A549 (cell line): ENCODE measurements around the gene LILRA6. TPM values are rescaled to one million over a fixed set of nuclear protein-coding genes. Genes with fewer than 3 reads are reported as not detected.

Experiments used
- ATAC-seq, 2 experiments: fragments of 200-7000 bp in 1 of 2; fragments of >200 bp in 1 of 2; cut with Nextera tagmentation in 1 of 2; cut with Tn5 transposase in 1 of 2; 3 replicates each; pipeline versions ENCODE4 v1.8.0 to v1.9.1; 2018 to 2020; ENCODE audit warnings: mild to moderate bottlenecking in 1 of 2, moderate library complexity in 1 of 2
- CTCF ChIA-PET: fragments of 300-600 bp; sonication (Branson Sonifier 250); formaldehyde crosslinking; extraction: SDS; loops from one replicate; lab custom pipeline; 2021; ENCODE audit warnings: antibody characterized with exemption, inconsistent platforms; lab: Yijun Ruan, JAX
- POLR2A ChIA-PET: fragments of 350-600 bp; formaldehyde crosslinking; extraction: SDS; loops from one replicate; lab custom pipeline; 2021; ENCODE audit warnings: antibody characterized with exemption, inconsistent platforms; lab: Yijun Ruan, JAX
- DNase-seq, 2 experiments: peaks; one replicate each; pipeline versions ENCODE4 v3.0.0 to v3.0.0-alpha.2; 2011 to 2016; ENCODE audit warnings: low read depth in 1 of 2, low spot score in 1 of 2
- FAIRE-seq: peaks from 2 replicates; lab custom pipeline; 2011; peaks lifted over from hg19 to GRCh38; lab: Jason Lieb, UNC
- H3K27ac ChIP-seq, 2 experiments: fragments of >200 bp; sonication (Bioruptor Twin); formaldehyde crosslinking; 3 replicates each; pipeline ENCODE4 v1.5.1; 2016 to 2017
- H3K4me1 ChIP-seq: fragments of >200 bp; sonication (Bioruptor Twin); formaldehyde crosslinking; 3 replicates; pipeline ENCODE4 v1.6.1; 2016
- H3K4me2 ChIP-seq: fragments of >200 bp; sonication (Bioruptor Twin); formaldehyde crosslinking; 3 replicates; pipeline ENCODE4 v1.6.1; 2016
- H3K4me3 ChIP-seq: fragments of >200 bp; sonication (Bioruptor Twin); formaldehyde crosslinking; 3 replicates; pipeline ENCODE4 v1.5.1; 2016
- H3K9me3 ChIP-seq: fragments of >200 bp; sonication (Bioruptor Twin); formaldehyde crosslinking; 3 replicates; pipeline ENCODE4 v1.6.1; 2016
- BHLHE40 ChIP-seq: IDR thresholded peaks from 2 replicates; pipeline ENCODE4 v1.6.1; 2012; ENCODE audit warnings: low read depth, low read length, inconsistent platforms
- CBX2 ChIP-seq: fragments of 200-600 bp; sonication (generic); IDR thresholded peaks from 2 replicates; pipeline ENCODE4 v1.6.1; 2016; ENCODE audit warnings: low read depth, mild to moderate bottlenecking, borderline replicate concordance
- CBX8 ChIP-seq: fragments of 200-600 bp; sonication (generic); IDR thresholded peaks from 2 replicates; pipeline ENCODE4 v1.6.1; 2016
- CHD4 ChIP-seq: fragments of 200-600 bp; sonication (generic); IDR thresholded peaks from 2 replicates; pipeline ENCODE4 v1.6.1; 2016; ENCODE audit warnings: antibody characterized with exemption, mild to moderate bottlenecking, borderline replicate concordance
- CTCF ChIP-seq: fragments of >200 bp; sonication (Bioruptor Twin); formaldehyde crosslinking; IDR thresholded peaks from 3 replicates; pipeline ENCODE4 v1.5.1; 2016
- EHF ChIP-seq: fragments of 250-450 bp; sonication (Bioruptor Pico); IDR thresholded peaks from 2 replicates; pipeline ENCODE4 v1.5.0; 2020; ENCODE audit warnings: mild to moderate bottlenecking
- EHMT2 ChIP-seq: fragments of 200-600 bp; sonication (generic); IDR thresholded peaks from 2 replicates; pipeline ENCODE4 v1.6.1; 2016; ENCODE audit warnings: antibody characterized with exemption, low read depth, mild to moderate bottlenecking, moderate library complexity
- FOXS1 ChIP-seq: fragments of 250-450 bp; sonication (Bioruptor Pico); IDR thresholded peaks from 2 replicates; pipeline ENCODE4 v1.5.0; 2020; ENCODE audit warnings: mild to moderate bottlenecking, moderate library complexity
- HDAC2 ChIP-seq: fragments of 200-600 bp; sonication (generic); IDR thresholded peaks from 2 replicates; pipeline ENCODE4 v1.6.1; 2016
- HES2 ChIP-seq: fragments of >200 bp; sonication (Bioruptor Twin); formaldehyde crosslinking; IDR thresholded peaks from 2 replicates; pipeline ENCODE4 v1.6.1; 2016
- HEYL ChIP-seq: fragments of 250-450 bp; sonication (Bioruptor Pico); IDR thresholded peaks from 2 replicates; pipeline ENCODE4 v1.8.0; 2021; ENCODE audit warnings: mild to moderate bottlenecking, moderate library complexity
- HOXB5 ChIP-seq: fragments of 250-450 bp; sonication (Bioruptor Pico); IDR thresholded peaks from 2 replicates; pipeline ENCODE4 v1.5.0; 2020; ENCODE audit warnings: mild to moderate bottlenecking, moderate library complexity
- JUN ChIP-seq, 2 experiments: fragments of >200 bp; sonication (Bioruptor Twin); formaldehyde crosslinking; IDR thresholded peaks; 2 replicates in 1 of 2; 3 replicates in 1 of 2; pipeline ENCODE4 v1.6.1; 2016 to 2017
- JUNB ChIP-seq: fragments of >200 bp; sonication (Bioruptor Twin); formaldehyde crosslinking; IDR thresholded peaks from 2 replicates; pipeline ENCODE4 v1.6.1; 2016
- KDM5A ChIP-seq: fragments of 200-600 bp; sonication (generic); IDR thresholded peaks from 2 replicates; pipeline ENCODE4 v1.6.1; 2016; ENCODE audit warnings: antibody characterized with exemption, mild to moderate bottlenecking
- MAX ChIP-seq: IDR thresholded peaks from 2 replicates; pipeline ENCODE4 v1.6.1; 2012
- MAZ ChIP-seq: fragments of 150-350 bp; IDR thresholded peaks from 2 replicates; pipeline ENCODE4 v1.6.1; 2014; ENCODE audit warnings: antibody characterized with exemption, low read depth, low read length, borderline replicate concordance
- MYC ChIP-seq: IDR thresholded peaks from 2 replicates; pipeline ENCODE4 v1.6.1; 2012; ENCODE audit warnings: mild to moderate bottlenecking, inconsistent platforms, low read length, improper control_type of control experiment, borderline replicate concordance
- NR3C1 ChIP-seq: fragments of >200 bp; sonication (Bioruptor Twin); formaldehyde crosslinking; IDR thresholded peaks from 3 replicates; pipeline ENCODE4 v1.6.1; 2017
- PHF8 ChIP-seq: fragments of 200-600 bp; sonication (generic); IDR thresholded peaks from 2 replicates; pipeline ENCODE4 v1.6.1; 2016; ENCODE audit warnings: low read depth, mild to moderate bottlenecking, antibody characterized with exemption, moderate library complexity, borderline replicate concordance
- POLR2AphosphoS2 ChIP-seq: conservative IDR thresholded peaks from 2 replicates; pipeline ENCODE4 v1.6.1; 2012; ENCODE audit warnings: low read length, improper control_type of control experiment, inconsistent platforms
- RARB ChIP-seq: fragments of 250-450 bp; sonication (Bioruptor Pico); IDR thresholded peaks from 2 replicates; pipeline ENCODE4 v1.8.0; 2021; ENCODE audit warnings: mild to moderate bottlenecking, moderate library complexity
- RCOR1 ChIP-seq: fragments of 150-350 bp; IDR thresholded peaks from 2 replicates; pipeline ENCODE4 v1.6.1; 2014; ENCODE audit warnings: antibody characterized with exemption, low read length, low read depth
- RFX5 ChIP-seq: fragments of 450-650 bp; IDR thresholded peaks from 2 replicates; pipeline ENCODE4 v1.7.1; 2014; ENCODE audit warnings: antibody characterized with exemption, mild to moderate bottlenecking, moderate library complexity
- SMC3 ChIP-seq: fragments of >200 bp; sonication (Bioruptor Twin); formaldehyde crosslinking; IDR thresholded peaks from 3 replicates; pipeline ENCODE4 v1.6.1; 2018; ENCODE audit warnings: inconsistent platforms
- SREBF2 ChIP-seq: fragments of 450-650 bp; IDR thresholded peaks from 2 replicates; pipeline ENCODE4 v1.6.1; 2014; ENCODE audit warnings: mild to moderate bottlenecking, moderate library complexity
- TFCP2L1 ChIP-seq: fragments of 250-450 bp; sonication (Bioruptor Pico); IDR thresholded peaks from 2 replicates; pipeline ENCODE4 v1.5.0; 2021; ENCODE audit warnings: mild to moderate bottlenecking
- ZNF302 ChIP-seq: fragments of 250-450 bp; sonication (Bioruptor Pico); IDR thresholded peaks from 2 replicates; pipeline ENCODE4 v1.9.0; 2021; ENCODE audit warnings: inconsistent platforms, mild to moderate bottlenecking, moderate library complexity
- ZSCAN20 ChIP-seq: fragments of 250-450 bp; sonication (Bioruptor Pico); IDR thresholded peaks from 2 replicates; pipeline ENCODE4 v1.8.0; 2022; ENCODE audit warnings: mild to moderate bottlenecking, moderate library complexity
- WGBS: methylation state at CpG from one replicate; pipeline ENCODE4 v1.1.6; 2017; ENCODE audit errors: missing lambda C conversion rate; 5-methylcytosine and 5-hydroxymethylcytosine counted together
- polyA plus RNA-seq, 4 experiments: library from polyadenylated mRNA; depleted of rRNA in 3 of 4; stranded (reverse); fragments of >200 nt; fragmentation: RNase III in 1 of 4; extraction: RNeasy Plus Mini Kit Qiagen cat#74134 plus additional on column Dnase treatment in 1 of 4; gene quantifications; 2 replicates in 3 of 4; 3 replicates in 1 of 4; pipeline ENCODE4 v1.2.3, GENCODE V29; 2011 to 2017
- TF ChIP-seq, protein P1 (sequence below): fragments of 200-600 bp; sonication (generic); IDR thresholded peaks from 2 replicates; pipeline ENCODE4 v1.6.1; 2016; ENCODE audit warnings: antibody characterized with exemption, mild to moderate bottlenecking, moderate library complexity
- TF ChIP-seq, protein P2 (sequence below): fragments of 250-450 bp; sonication (Bioruptor Pico); IDR thresholded peaks from 2 replicates; pipeline ENCODE4 v1.5.0; 2020; ENCODE audit warnings: low read depth, mild to moderate bottlenecking, moderate library complexity
- TF ChIP-seq, protein P3 (sequence below): fragments of 150-350 bp; IDR thresholded peaks from 2 replicates; pipeline ENCODE4 v1.6.1; 2014; ENCODE audit warnings: low read depth, mild to moderate bottlenecking, low read length
- TF ChIP-seq, protein P4 (sequence below): fragments of >200 bp; sonication (Bioruptor Twin); formaldehyde crosslinking; IDR thresholded peaks from 3 replicates; pipeline ENCODE4 v1.6.1; 2016

LILRA6 gene
- polyA plus RNA-seq, 2 of the 4 experiments (the other 2 are of a cell fraction), result not detected

DNA sequence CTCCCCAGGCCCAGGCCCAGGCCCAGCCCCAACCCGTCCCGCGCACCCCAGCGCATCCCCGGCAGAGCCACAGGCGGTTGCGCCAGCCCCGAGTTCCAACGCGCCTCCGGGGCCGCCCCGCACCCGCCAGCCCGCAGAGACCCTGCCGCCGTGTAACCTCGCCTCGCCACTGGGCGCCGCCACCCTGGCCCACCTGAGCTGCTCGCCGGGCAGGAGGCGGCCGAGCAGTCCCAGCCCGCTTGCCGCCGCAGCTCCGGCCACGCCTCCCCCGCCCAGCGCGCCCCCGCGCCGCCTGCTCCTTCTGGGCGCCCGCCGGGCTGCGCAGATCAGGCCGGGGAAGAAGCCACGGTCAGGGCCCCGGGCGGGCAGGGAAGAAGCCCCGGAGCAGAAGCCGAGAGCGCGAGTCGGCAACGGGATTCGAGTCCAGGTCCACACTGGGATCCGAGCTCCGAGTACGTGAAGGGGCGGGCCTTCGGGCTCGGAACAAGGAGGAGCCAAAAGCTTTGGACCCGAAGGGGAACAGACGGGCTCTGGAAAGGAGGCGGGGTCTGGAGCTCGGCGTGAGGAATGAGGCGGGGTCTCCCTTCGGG is 53.4 kb downstream of the LILRA6 start, which contains the start of gene MBOAT7:
MBOAT7 (minus strand) TSS at position 436 of the 590 bp plus-strand sequence. CDS start 1,072 bp downstream, outside the sequence.
- Histone ChIP-seq H3K27ac (peak within 1 kb of the TSS; percentile 94 to 95), H3K4me3 (peak within 1 kb of the TSS; percentile 80), H3K4me1 (peaks cover 23% of the 10 kb centered on the region), H3K9me3 (no peaks in the 10 kb centered on the region), H3K4me2 (peak within 1 kb of the TSS; percentile 79)
- no peak for FAIRE-seq
- ChIA-PET CTCF (interaction anchor here (0.8 to 17.2 kb wide), 10 partner anchors 9 to 380 kb away, joined by 3 to 295 read pairs (median 4); partner anchors contain the start of genes LENG1 and TMC4), POLR2A (interaction anchor here (0.5 to 5.0 kb wide), 22 partner anchors 10 to 543 kb away, joined by 3 to 132 read pairs (median 7); partner anchors contain the start of genes CNOT3, LENG1, LENG8 and LENG9)
- peak; percentile 51 to 73 for ATAC-seq
- WGBS, result 1% methylated on average over 16 of the region's 64 CpGs
- no peak for DNase-seq
- no peak for TF ChIP-seq HDAC2
- peak in 1 of 2 experiments; percentile 58; a peak in 3 of 5 replicates for TF ChIP-seq JUN (IDR thresholded peaks at IDR 0.05)
- no peak for TF ChIP-seq KDM5A
- no peak for TF ChIP-seq CHD4
- no peak for TF ChIP-seq ZNF302
- TF ChIP-seq, protein P1, sequence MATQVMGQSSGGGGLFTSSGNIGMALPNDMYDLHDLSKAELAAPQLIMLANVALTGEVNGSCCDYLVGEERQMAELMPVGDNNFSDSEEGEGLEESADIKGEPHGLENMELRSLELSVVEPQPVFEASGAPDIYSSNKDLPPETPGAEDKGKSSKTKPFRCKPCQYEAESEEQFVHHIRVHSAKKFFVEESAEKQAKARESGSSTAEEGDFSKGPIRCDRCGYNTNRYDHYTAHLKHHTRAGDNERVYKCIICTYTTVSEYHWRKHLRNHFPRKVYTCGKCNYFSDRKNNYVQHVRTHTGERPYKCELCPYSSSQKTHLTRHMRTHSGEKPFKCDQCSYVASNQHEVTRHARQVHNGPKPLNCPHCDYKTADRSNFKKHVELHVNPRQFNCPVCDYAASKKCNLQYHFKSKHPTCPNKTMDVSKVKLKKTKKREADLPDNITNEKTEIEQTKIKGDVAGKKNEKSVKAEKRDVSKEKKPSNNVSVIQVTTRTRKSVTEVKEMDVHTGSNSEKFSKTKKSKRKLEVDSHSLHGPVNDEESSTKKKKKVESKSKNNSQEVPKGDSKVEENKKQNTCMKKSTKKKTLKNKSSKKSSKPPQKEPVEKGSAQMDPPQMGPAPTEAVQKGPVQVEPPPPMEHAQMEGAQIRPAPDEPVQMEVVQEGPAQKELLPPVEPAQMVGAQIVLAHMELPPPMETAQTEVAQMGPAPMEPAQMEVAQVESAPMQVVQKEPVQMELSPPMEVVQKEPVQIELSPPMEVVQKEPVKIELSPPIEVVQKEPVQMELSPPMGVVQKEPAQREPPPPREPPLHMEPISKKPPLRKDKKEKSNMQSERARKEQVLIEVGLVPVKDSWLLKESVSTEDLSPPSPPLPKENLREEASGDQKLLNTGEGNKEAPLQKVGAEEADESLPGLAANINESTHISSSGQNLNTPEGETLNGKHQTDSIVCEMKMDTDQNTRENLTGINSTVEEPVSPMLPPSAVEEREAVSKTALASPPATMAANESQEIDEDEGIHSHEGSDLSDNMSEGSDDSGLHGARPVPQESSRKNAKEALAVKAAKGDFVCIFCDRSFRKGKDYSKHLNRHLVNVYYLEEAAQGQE, result no peak
- TF ChIP-seq MYC, result 0 out of 2 replicates have a peak, but pooled peaks have one; percentile 7
- TF ChIP-seq ZSCAN20 (CRISPR knock-in tag), result no peak
- TF ChIP-seq RCOR1, result no peak
- TF ChIP-seq, protein P2, sequence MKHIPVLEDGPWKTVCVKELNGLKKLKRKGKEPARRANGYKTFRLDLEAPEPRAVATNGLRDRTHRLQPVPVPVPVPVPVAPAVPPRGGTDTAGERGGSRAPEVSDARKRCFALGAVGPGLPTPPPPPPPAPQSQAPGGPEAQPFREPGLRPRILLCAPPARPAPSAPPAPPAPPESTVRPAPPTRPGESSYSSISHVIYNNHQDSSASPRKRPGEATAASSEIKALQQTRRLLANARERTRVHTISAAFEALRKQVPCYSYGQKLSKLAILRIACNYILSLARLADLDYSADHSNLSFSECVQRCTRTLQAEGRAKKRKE, result no peak
- no peak for TF ChIP-seq CBX2
- TF ChIP-seq, protein P3, sequence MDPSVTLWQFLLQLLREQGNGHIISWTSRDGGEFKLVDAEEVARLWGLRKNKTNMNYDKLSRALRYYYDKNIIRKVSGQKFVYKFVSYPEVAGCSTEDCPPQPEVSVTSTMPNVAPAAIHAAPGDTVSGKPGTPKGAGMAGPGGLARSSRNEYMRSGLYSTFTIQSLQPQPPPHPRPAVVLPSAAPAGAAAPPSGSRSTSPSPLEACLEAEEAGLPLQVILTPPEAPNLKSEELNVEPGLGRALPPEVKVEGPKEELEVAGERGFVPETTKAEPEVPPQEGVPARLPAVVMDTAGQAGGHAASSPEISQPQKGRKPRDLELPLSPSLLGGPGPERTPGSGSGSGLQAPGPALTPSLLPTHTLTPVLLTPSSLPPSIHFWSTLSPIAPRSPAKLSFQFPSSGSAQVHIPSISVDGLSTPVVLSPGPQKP, result no peak
- peak; percentile 26; the same call in 1 of the 3 replicates for TF ChIP-seq SMC3
- TF ChIP-seq SREBF2, result no peak
- no peak for TF ChIP-seq HES2
- no peak for TF ChIP-seq RARB (CRISPR knock-in tag)
- no peak for TF ChIP-seq CBX8
- TF ChIP-seq BHLHE40, result no peak
- TF ChIP-seq MAX, result peak; percentile 62
- TF ChIP-seq PHF8, result peak; percentile 62; the same call in 1 of the 2 replicates
- TF ChIP-seq MAZ, result no peak
- peak; percentile 34; the same call in 2 of the 3 replicates for TF ChIP-seq CTCF
- no peak for TF ChIP-seq HEYL (CRISPR knock-in tag)
- TF ChIP-seq, protein P4, sequence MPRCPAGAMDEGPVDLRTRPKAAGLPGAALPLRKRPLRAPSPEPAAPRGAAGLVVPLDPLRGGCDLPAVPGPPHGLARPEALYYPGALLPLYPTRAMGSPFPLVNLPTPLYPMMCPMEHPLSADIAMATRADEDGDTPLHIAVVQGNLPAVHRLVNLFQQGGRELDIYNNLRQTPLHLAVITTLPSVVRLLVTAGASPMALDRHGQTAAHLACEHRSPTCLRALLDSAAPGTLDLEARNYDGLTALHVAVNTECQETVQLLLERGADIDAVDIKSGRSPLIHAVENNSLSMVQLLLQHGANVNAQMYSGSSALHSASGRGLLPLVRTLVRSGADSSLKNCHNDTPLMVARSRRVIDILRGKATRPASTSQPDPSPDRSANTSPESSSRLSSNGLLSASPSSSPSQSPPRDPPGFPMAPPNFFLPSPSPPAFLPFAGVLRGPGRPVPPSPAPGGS, result peak; percentile 59; the same call in 1 of the 3 replicates
- no peak for TF ChIP-seq JUNB
- TF ChIP-seq RFX5, result no peak
- TF ChIP-seq TFCP2L1 (CRISPR knock-in tag), result no peak
- no peak for TF ChIP-seq NR3C1
- no peak for TF ChIP-seq POLR2AphosphoS2
- TF ChIP-seq HOXB5 (CRISPR knock-in tag), result no peak
- TF ChIP-seq FOXS1, result no peak
- TF ChIP-seq EHF (CRISPR knock-in tag), result no peak
- no peak for TF ChIP-seq EHMT2
